Left kidney (tissue), 2 donors: Measurements from ENCODE around the gene CLEC20A. TPM values are rescaled to one million over a fixed set of nuclear protein-coding genes. Genes with fewer than 3 reads are reported as not detected.

Experiments
- DNase-seq: peaks from one replicate; pipeline ENCODE4 v3.0.0-alpha.2; 2013
- polyA plus RNA-seq: library from polyadenylated mRNA; unstranded; fragments of 120-200 nt; gene quantifications from one replicate; pipeline ENCODE4 v1.2.1, GENCODE V29; 2013; ENCODE audit not compliant: insufficient read length

The CLEC20A gene
- polyA plus RNA-seq, 1 donor: 0.30 TPM

DNA sequence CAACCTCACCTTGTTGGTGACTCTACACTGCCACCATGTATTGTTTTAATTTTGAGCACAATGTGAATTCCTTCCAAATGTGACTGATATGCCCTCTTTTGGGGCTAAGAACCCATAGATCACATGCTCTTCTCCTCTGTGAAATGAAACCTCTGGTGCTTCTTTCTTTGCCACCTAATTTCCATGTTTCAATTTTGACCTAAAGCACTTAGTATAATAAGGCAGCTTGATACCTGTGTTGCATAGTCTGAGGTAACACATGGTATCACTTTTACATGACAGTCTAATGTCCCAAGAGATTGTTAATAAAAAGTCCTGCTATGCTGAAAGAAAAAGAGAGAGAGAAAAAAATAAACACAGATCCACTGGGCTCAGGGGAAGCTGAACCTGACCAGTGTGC, 24.2 kb downstream of the CLEC20A start:
- DNase-seq: no peak

DNA sequence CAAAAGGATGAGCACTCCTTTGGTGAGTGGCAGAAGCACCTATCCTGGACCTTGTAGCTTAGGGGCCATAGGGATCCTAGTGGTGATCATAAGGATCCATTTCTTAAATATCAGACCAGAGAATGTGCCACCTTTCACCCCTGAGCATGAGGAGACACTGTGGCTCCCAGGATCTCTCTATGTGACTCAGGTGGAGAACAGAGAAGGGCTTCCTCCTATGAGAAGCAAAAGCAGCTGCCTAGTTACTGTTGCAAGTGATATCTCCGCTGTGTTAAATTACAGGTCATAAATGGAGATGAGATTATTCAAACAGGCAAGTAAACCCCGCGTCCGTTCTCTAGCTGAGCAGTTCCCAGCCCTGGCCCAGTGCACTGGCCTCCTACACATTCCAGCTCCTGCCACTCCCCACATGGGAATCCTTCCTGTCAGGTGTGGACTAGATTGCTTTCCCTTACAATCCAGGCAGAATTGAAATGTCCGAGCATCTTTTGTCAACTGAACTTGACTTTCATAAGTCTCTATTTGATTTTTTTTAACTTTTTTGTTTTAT, 26.3 kb downstream of the CLEC20A start:
- peak; percentile 72 for DNase-seq

DNA sequence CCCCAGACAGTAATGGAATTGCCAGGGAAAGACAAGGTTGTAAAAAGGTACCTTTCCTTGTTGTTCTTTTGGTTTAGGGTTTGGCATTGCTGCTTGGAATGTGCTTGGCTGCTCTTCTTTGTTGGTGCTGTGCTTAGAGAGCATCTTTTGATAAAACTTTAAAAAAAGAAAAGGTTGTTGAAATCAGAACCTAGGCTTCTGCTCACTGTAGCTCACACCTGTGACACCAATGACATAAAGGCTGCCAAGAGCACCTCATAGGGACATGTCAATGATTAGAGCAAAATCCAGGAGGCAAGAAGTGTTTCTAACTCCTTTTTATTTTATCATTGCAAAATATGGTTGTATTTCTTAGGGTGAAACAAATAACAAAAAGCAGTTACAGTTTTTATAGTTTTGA, 28.9 kb downstream of the CLEC20A start:
- DNase-seq: no peak

DNA sequence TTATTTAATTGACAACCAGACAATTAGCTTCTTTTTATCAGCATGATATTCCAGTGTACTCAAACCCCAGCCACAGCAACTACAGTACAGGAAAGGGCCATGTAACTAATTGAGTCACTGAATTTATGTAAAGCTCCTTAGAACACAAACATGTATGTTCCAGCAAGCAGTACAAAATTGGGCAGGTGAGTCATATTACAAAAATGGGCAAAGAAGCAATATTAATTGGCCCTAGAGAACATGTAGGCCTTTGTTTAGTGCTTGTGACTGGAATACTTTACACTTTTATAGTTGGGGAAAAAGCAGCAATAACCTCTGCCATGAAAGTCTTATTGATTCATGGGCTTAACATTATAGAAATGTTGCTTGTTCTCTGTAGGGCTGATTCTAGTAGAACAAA, 31.8 kb downstream of the CLEC20A start:
- no peak for DNase-seq

DNA sequence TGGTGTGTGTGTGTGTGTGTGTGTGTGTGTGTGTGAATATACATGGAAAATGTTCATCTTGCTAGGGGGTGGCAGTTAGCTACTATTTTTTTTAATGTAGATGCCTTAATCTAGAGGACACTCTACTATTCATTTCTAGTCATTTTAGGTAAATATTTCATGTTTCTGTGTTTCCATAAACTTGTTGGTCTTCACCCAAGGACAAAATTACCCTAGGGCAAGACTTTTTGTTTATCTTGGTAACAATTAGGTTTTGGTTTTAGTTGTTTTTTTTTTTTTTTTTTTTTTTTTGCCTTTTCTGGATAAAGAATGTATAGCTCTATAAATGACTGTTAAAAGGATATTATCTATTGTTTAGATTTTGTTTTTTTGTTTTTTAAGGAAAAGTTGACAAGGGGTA, 32.2 kb downstream of the CLEC20A start:
- DNase-seq: no peak

DNA sequence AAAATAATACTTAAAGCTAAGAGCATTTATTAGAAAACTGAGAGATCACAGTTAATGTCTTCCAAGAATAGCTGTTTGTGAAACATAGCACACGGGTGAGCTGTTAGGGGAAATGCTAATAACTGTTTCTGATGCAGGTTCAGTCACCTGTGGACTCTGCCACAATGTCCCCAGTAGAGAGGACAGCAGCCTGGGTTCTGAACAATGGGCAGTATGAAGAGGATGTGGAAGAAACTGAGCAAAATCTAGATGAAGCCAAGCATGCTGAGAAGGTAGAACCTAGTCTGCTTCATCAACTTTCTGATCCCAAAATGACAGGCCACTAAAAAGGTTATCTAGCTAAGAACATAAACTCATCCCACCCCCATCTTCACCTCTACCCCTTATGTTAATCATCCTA, 32.6 kb downstream of the CLEC20A start:
- DNase-seq: no peak

DNA sequence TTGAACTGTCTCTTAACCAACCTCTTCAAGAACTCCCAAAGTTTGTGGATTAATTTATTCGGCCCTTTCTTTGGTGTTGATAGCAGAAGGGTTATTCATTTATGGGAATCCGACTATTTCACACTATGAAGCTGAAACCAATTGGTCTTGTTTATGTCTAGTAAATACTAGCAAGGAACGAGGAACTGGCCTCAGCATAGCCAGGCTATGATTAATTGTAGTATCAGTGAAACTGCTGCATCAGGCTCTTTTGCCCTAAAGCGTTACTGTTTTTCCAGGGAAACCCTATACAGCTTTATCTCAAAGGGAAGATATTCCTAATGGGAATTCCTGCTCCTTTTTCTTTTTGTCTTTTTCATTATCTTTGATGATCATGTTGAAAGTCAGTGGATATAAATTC, 35.1 kb downstream of the CLEC20A start:
- DNase-seq: no peak

DNA sequence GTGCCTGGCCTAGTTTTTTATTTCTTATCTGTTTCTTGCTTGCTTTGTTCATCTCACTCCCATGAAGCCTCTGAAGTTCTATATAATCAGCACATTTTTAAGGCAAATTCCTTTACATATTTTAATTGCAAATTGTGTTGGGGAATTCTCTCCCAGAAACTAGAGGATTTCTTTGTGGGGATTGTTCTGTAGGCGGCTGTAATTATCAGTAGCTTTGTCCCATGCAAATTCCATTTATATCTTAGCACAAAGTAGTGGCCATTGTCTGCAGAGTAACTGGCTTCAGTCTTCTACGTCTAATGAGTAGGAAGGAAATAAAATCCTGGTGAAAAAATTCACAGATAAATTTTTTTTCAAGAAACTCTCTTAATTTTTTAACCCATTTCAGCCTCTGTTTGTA, 35.7 kb downstream of the CLEC20A start:
- no peak for DNase-seq

DNA sequence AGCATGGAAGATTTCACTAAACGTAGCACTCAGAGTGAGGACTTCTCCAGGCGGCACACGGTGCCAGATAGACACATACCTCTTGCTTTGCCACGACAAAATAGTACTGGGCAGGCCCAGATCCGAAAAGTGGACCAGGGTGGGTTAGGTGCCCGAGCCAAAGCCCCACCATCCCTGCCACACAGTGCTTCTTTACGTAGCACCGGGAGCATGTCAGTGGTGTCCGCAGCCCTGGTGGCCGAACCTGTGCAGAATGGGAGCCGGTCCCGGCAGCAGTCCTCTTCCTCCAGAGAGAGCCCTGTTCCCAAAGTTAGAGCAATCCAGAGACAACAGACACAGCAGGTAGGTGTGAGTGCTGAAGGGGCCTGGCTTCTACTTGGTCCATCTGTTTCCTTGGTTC, 38.6 kb downstream of the CLEC20A start:
- no peak for DNase-seq

DNA sequence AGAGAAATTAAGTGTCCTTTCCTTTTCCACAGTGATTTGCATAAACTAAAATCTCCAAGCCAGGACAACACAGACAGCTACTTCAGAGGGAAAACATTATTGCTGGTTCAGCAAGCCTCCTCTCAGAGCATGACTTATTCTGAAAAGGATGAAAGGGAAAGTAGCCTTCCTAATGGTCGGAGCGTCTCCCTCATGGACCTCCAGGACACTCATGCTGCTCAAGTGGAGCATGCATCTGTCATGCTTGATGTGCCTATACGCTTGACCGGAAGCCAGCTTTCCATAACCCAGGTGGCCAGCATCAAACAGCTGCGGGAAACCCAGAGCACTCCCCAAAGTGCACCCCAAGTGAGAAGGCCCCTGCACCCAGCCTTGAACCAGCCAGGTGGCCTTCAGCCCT, 39.1 kb downstream of the CLEC20A start:
- DNase-seq: no peak

DNA sequence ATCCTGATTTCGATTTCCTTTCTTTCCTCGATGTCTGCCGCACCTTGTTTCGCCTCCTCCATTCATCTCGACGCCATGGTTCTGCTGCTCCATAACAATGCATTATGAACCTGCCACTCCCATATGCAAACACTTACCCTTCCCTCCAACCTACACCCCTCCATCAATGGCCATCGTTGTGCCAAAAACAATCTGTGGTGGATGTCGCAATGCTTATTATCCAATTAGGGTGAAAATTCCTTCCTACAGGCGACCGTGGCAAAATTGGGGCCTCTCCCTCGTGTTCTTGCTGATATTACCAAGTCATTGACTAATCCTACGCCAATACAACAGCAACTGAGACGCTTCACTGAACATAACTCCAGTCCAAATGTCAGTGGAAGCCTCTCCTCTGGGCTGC, 40.3 kb downstream of the CLEC20A start:
- DNase-seq: no peak

DNA sequence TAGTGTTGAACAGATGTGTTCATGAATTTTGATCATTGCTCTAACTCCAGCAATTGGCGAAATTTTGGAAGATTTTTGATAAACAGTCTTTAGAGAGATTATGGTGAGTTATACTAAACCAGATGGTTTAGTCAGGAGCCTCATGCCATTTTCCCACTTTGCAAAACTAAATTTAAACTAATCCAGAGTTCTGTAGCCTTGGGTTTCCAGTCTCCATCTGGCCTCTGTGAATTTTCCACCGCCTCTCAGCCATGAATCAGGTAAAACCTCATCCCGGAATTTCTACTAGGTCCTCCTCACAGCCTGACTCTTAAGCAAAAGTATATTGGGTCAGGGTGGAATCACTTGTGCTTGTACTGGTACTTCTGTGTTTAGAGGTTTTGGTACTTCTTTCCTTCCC, 44.8 kb downstream of the CLEC20A start:
- DNase-seq: no peak

DNA sequence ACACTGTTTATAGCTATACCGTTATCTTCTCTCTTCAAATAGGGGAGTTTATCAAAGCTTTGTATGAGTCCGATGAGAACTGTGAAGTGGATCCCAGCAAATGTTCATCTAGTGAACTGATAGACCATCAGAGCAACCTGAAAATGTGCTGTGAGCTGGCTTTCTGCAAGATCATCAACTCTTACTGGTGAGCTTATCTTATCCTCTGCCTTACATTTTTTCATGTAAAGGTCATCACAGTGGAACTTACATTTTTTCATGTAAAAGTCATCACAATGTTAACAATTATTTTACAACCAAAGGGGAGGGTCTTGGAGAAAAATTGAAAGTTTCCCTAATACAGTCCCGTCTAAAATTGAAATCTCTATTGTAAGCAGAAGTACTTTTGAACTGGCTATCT, 45.2 kb downstream of the CLEC20A start:
- no peak for DNase-seq

DNA sequence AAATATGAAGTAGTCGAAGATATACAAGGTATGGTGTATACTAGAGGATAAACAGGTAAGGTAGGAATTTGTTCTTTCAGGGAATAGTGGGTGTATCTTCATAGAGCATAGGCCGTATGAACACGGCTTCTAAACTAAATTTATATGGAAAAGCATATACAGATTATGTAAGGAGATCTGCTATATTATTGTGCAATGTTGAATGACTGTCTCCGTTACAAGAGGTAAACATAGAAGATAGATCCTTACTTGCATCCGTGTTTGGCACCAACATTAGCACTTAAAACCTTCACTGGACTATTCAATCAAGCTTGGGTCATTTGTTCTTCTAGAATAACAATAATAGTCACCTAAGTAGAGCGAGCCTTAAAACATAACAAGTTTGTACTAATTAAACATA, 45.9 kb downstream of the CLEC20A start:
- no peak for DNase-seq

DNA sequence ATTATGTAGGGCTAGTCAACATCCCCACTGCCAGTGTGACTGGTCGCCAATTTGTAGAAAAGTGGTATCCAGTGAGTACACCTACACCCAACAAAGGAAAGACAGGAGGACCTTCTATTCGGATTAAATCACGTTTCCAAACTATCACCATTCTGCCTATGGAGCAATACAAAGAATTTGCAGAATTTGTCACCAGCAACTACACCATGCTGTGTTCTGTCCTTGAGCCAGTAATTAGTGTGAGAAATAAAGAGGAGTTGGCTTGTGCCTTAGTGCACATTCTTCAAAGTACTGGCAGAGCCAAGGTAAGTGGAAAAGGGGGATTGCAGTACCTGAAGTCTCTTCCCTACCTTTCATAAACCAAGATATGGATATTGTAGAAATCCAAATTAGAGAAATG, 53.8 kb downstream of the CLEC20A start:
- DNase-seq: no peak

DNA sequence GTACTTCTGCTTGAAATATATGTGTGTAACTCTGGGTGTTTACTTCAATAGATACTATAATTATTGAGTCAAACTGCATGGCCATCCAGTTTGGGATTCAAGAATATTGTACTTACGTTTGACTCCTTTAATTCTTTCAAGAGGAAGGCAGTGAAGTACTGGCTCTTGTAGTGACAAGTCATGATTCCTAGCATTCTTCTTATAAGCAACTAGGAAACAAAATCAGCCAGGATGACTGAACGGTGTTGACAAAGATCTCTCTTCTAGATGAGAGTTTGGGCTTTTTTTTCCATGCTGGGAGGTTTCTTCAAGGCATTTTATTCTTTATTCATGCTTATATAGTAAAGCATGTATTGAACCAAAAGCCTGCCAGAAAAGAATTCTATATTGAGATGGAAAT, 58.3 kb downstream of the CLEC20A start:
- DNase-seq: no peak

DNA sequence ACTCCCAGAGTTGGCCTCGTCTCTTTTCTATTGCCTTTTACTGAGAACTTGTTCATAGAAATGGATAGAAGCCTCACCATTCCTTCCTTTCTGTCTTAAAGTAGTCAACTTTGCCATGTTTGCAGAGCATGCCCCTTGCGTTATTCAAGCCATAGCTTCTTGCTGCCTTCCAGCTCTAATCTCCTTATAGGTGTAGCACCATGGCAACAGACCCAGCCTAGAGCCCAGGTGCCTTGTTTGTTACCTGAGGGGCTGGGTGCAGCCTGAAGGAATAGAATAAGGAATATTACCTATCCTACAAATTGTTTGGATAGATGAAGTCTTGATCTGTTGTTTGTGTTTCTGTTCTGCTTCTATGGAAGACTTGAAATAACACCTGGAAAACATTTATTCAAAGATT, 59.9 kb downstream of the CLEC20A start:
- no peak for DNase-seq

DNA sequence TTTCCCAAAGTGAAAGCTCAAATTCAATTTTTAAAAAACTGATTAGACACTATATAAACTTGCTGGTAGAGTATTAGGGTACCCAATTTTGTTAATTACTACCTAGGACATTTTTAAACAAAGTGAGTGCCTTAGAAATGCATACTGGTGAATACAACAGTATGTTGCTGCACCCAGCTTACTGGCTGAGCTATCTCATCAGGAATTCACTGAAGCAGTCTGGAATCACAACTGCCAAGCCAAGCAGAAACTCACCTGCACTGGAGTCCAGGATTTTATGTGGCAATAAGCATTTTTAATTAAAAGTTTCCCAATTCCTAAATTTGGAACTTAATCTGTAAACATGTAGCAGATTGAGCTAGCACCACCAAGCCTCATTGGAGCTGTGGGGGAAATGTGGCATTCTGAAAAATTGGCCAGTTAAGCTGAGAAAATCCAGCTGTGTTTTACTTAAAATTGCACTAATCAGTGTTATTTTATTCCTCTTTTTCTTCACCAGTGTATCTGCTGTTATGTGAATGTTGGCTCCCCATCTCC, 61.8 kb downstream of the CLEC20A start:
- peak; percentile 6 for DNase-seq

DNA sequence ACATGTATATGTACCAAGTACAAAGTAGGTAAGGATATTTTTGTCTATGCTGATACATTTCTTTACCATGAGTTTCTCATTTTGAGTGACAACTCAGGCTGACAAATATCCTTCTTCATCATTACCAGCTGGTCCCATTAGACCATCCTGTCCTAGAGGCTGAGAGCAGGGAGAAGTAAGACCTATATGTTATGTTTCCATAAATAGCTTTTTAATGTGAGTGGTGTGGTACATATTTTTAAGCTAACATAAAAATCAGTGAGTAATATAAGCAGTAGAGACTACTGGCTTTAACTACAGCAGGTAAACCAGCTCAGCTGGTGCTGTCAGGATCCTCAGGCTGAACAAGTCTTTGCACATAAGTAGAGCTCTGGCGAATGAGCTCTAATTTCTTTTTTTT, 62.4 kb downstream of the CLEC20A start:
- DNase-seq: no peak

Other genes with a start within 250 kb of the CLEC20A start
- gene TEX35, start 16.1 kb upstream of the CLEC20A start, polyA plus RNA-seq: not detected
- 42.2 TPM for gene RALGPS2, start 228.3 kb upstream of the CLEC20A start, polyA plus RNA-seq